Coronary artery (tissue), 2 donors: ENCODE measurements around the gene BEGAIN.

Experiments used
- DNase-seq: peaks from one replicate; pipeline ENCODE4 v3.0.0-alpha.2; 2017; ENCODE audit warnings: low spot score
- H3K27ac ChIP-seq, 2 donors: fragments of 200-600 bp; sonication (generic); one replicate each; pipeline ENCODE4 v1.5.1; 2016 to 2019
- H3K4me3 ChIP-seq: fragments of 200-600 bp; sonication (generic); 2 replicates; pipeline ENCODE4 v1.5.1; 2016; ENCODE audit warnings: mild to moderate bottlenecking, moderate library complexity
- TF ChIP-seq, protein P1 (sequence below): fragments of 200-600 bp; sonication (generic); IDR thresholded peaks from one replicate; pipeline ENCODE4 v1.5.1; 2019; ENCODE audit warnings: antibody characterized with exemption

Gene BEGAIN

DNA sequence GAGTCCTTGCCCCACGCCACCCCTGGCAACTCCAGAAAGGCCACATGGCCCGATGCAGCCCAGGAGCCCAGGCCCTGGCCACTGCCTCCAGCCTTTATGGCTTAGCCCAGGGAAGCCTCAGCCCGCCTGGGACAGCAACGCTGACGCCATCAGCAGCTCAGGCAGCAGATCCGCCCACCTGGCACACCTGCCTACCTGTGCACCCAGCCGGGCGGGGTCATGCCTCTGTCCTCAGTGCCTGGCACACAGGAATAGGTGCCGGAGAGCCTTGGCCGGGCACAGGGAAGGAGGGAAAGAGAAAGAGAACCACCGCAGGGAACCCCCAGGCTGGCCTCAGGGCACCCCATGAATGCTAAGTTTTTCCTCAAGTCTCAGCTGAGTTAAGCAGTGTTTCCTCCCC, 21.1 kb downstream of the BEGAIN start:
- TF ChIP-seq, protein P1, sequence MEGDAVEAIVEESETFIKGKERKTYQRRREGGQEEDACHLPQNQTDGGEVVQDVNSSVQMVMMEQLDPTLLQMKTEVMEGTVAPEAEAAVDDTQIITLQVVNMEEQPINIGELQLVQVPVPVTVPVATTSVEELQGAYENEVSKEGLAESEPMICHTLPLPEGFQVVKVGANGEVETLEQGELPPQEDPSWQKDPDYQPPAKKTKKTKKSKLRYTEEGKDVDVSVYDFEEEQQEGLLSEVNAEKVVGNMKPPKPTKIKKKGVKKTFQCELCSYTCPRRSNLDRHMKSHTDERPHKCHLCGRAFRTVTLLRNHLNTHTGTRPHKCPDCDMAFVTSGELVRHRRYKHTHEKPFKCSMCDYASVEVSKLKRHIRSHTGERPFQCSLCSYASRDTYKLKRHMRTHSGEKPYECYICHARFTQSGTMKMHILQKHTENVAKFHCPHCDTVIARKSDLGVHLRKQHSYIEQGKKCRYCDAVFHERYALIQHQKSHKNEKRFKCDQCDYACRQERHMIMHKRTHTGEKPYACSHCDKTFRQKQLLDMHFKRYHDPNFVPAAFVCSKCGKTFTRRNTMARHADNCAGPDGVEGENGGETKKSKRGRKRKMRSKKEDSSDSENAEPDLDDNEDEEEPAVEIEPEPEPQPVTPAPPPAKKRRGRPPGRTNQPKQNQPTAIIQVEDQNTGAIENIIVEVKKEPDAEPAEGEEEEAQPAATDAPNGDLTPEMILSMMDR, result no peak
- Histone ChIP-seq H3K4me3 (no peak overlapping the region), H3K27ac (no peak overlapping the region)
- no peak for DNase-seq

DNA sequence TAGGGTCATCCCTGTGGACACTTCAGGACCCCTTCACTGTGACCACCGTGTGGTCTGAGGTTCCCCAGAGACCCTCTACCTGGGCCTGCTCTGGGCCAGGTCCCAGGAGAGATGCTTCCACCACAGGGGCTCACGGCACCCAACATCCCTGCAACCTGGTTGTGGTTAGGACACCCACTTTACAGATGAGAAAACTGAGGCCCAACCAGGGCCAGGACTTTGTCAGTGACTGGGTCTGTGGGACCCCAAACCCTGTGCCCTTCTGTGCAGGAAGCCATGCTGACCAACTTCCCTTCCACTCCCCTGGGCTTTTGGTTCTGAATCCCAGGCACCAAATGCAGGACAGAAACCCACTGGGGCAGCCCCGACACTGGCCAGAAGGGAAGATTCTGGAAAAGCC, 21.6 kb downstream of the BEGAIN start:
- Histone ChIP-seq H3K4me3 (no peak overlapping the region), H3K27ac (no peak overlapping the region)
- TF ChIP-seq, protein P1, result no peak
- DNase-seq, result no peak

DNA sequence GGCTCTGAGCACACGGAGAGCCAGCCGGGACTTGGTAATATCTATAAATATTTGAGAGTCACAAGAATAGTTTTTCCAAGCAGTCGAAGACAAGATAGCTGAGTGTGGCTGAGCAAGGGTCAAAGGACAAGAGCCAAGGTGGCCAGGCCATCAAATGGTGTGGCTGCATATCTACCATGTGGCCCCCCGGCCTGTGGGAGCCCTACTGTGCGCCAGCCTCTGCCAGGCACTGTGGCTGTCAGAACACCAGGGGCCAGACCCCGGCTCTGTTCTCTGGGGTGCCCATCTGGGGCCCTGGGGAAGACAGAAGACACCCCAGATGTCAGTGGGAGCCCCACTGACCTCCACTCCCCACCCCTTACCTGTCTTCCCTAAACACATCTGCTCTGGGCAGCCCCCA, 22.7 kb downstream of the BEGAIN start:
- DNase-seq, result no peak
- Histone ChIP-seq H3K4me3 (no peak overlapping the region), H3K27ac (no peak overlapping the region)
- TF ChIP-seq, protein P1, result no peak

DNA sequence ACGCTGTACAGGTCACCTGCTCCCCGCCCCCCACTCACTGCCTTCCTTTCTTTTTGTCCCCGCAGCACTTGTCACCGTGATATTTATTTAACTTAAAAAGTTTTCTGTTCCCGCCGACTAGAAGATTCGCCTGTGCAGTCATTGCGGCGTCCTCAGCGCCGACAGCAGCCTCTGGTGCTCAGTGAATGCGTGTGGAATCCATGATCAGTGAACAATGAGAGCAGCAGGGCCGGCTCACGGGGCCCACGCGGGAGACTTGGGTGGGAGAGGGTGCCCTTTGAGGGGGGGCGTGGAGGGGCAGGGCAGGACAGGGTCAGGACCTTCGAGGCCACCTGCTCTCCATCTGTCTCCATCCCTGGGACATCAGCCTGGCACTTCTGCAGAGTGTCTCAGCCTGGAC, 24.5 kb downstream of the BEGAIN start:
- no peak for DNase-seq
- TF ChIP-seq, protein P1, result no peak
- no peak overlapping the region for H3K27ac ChIP-seq
- H3K4me3 ChIP-seq, result no peak overlapping the region

DNA sequence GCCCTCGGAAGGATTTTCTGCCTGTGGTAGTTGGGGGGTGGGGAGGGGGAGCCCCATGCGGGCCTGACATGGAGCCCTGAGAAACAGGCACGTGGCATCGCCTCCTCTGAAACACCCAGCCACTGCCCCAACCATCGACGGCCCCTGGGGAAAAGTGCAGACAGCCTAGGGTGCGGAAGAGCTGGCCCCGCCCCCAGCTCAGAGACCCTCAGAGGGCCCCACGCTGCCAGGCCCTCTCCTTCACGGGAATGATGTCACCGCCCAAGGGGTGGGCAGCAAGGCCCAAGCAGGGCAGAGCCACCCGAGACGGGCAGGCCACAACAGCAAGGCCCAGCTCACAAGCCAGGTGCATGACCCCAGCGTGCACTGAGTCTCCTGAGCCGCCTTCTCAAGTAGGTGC, 26.2 kb downstream of the BEGAIN start:
- Histone ChIP-seq H3K4me3 (no peak overlapping the region), H3K27ac (no peak overlapping the region)
- TF ChIP-seq, protein P1, result no peak
- DNase-seq, result no peak

DNA sequence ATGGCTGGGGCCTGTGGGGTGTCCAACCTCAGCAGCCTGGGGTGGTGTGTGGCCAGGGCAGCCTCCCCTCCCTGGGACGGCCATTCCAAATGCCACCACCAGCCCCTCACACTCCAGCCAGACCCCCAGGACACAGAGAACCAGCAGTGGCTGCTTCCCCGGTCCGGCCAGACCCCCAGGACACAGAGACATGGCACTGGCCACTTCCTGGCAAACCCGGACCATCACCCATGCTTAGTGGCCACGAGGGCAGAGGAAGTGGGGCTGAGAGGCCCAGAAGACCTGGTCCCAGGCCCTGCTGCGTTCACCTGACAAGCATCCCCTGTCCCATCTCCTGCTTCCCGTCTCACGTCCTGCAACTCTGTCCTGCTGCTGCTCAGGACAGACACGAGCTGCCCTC, 26.7 kb downstream of the BEGAIN start:
- TF ChIP-seq, protein P1, result no peak
- Histone ChIP-seq H3K4me3 (no peak overlapping the region), H3K27ac (no peak overlapping the region)

DNA sequence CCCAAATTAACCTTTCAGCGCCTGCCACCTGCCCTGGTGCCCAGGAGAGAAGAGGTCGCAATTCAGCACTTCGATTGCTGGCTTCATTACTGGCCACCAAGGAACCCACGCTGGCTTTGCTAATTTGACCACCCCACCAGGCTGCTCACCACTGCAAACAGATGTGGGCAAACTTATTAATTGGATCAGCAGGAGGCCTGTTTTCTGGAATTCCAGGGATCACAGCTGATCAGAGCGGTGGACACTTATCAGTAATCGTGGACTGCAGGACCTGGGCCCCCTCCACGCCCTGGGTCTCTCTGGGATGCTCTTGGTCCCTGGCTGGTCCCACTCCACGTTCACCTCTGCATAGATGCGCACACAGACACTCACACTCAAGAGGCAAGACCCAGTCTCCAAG, 27.8 kb downstream of the BEGAIN start:
- TF ChIP-seq, protein P1, result no peak
- no peak overlapping the region for H3K27ac ChIP-seq
- H3K4me3 ChIP-seq, result no peak overlapping the region
- no peak for DNase-seq

More for the DNA sequence above, 26.7 kb downstream of the BEGAIN start:
- no peak for DNase-seq
